Rectal smooth muscle tissue (tissue), 1 donor: ENCODE measurements around the gene FBXL17.

Source experiments
- H3K27ac ChIP-seq: one replicate; pipeline ENCODE4 v1.7.0; 2013; ENCODE audit warnings: low read depth, low read length, inconsistent platforms
- H3K27me3 ChIP-seq: one replicate; pipeline ENCODE4 v1.7.0; 2013; ENCODE audit warnings: low read length; ENCODE audit not compliant: control insufficient read depth, insufficient read depth
- H3K36me3 ChIP-seq: one replicate; pipeline ENCODE4 v1.7.0; 2013; ENCODE audit warnings: low read length; ENCODE audit not compliant: control insufficient read depth, insufficient read depth
- H3K4me1 ChIP-seq: one replicate; pipeline ENCODE4 v1.7.0; 2013; ENCODE audit warnings: low read length; ENCODE audit not compliant: control insufficient read depth, insufficient read depth
- H3K4me3 ChIP-seq: one replicate; pipeline ENCODE4 v1.7.0; 2013; ENCODE audit warnings: low read length
- H3K9ac ChIP-seq: one replicate; pipeline ENCODE4 v1.7.0; 2013; ENCODE audit warnings: low read length

Gene FBXL17

DNA sequence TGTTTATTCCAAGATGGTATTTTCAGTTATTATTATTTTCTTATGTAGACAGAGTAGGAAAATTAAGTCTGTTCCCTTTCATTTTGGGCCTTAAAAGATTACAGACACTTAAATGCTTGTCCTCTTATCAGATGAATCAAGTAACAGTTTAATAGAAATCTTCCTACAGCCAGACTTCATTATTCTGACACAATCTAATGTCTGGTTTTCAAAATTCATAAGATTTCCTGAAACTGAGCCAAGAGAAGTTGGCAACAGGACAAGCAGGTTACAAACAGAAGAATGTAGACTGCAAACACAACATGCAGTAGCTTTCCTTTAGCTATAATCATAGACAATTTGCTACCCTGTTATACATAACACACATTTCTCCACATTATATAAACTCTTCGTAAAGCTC lies 130.5 kb downstream of the FBXL17 start:
- H3K9ac ChIP-seq: no peak overlapping the region
- H3K4me1 ChIP-seq: peaks cover 7% of the 10 kb centered on the region
- no peaks in the 10 kb centered on the region for H3K36me3 ChIP-seq

DNA sequence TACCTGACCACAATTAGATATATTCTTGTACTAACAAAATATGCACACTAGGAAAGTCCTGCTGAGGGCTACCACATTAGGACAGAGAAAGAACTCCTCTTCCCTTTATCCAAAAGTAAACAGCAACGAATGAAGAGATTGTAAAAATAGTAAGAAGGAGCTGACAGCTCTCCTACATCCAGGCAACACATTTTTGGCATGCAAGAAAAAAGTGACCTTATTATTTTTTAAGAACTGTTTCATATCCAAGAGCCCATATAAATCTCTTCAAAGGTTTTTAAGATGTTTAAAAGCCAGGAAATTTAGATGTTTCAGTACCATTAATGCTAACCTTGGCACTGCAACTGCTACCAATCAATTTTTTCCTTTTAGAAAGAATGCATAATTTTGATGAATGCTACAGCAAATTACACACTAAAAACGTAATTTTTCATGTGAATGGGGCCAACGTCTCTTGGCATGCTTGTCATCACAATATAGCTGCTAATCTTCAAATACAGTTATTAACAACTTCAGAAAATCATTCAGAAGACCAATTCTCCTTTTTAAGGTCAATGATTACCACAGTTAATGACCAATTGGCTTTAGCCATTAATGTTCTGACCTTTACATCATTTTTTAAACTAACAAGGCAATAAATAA lies 132.0 kb downstream of the FBXL17 start:
- Histone ChIP-seq H3K27ac (no peak overlapping the region), H3K4me1 (peaks cover 7% of the 10 kb centered on the region), H3K4me3 (no peak overlapping the region), H3K36me3 (no peaks in the 10 kb centered on the region), H3K27me3 (no peaks in the 10 kb centered on the region), H3K9ac (no peak overlapping the region)

More for the DNA sequence above, 130.5 kb downstream of the FBXL17 start:
- no peaks in the 10 kb centered on the region for H3K27me3 ChIP-seq
- H3K27ac ChIP-seq: no peak overlapping the region
- no peak overlapping the region for H3K4me3 ChIP-seq

DNA sequence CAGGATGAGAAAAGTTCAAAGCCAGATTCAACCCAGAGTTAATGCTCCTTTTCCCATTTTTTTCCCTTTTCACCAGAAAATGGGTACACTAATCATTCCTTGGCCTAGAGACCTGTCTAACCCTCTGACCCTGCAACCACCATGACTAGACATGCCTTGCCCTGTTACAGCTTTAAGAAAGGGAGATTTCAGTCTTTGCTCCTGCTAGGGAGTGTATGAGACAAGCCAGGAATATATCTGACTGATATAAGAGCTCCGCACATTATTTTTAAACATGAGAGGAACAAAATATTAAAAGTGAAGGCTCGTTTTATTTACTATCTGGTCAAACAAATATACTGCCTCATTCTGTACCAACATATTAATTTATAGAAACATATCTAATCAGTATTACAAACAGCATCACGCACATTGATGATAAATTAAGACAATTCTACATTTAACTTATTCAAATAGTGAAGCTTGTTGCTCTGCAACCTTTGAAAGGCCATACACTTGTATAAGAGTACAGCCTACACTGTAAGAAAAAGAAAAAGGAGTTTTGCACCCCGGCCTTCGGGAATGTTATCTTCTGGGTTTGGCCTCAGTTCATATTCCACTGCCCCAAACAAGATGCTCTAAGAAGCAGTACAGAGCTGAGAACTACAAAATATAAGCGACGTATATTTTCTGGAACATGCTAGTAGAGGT lies 132.7 kb downstream of the FBXL17 start:
- H3K9ac ChIP-seq: no peak overlapping the region
- H3K4me1 ChIP-seq: peaks cover 7% of the 10 kb centered on the region
- H3K36me3 ChIP-seq: no peaks in the 10 kb centered on the region
- no peak overlapping the region for H3K27ac ChIP-seq
- H3K4me3 ChIP-seq: no peak overlapping the region
- H3K27me3 ChIP-seq: no peaks in the 10 kb centered on the region

DNA sequence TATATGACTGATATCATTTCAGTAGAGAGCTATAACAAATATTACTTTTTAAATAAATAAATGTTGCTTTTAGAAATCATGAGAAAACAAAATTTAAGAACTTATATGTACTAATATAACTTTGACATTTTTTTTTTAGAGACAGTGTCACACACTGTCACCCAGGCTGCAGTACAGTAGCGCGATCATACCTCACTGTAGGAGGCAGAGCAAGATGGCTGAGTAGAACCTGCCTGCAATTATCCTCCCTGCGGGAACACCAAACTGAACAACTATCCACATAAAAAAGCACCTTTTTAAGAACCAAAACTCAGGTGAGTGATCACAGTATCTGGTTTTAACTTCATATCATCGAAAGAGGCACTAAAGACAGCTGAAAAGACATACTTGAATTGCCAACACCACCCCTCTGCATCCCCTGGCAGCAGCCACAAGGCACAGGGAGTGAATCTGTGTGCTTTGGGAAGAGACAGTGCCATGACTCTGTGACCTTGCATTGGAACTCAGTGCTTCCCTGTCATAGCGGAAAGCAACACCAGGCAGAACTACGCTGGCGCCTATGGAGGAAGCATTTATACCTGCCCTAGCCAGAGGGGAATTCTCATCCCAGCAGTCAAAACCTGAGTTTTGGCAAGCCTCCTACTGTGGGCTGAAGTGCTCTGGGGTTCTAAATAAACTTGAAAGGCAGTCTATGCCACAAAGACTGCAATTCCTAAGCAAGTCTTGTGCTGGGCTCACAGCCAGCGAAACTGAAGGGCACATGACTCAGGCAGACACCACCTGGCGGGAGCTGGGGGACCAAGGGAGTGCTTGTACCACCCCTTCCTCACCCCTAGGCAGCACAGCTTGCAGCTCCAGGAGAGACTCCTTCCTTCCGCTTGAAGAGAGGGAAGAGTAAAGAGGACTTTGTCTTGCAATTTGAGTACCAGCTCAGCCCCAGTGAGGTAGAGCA lies 142.7 kb downstream of the FBXL17 start:
- no peaks in the 10 kb centered on the region for H3K27me3 ChIP-seq
- H3K27ac ChIP-seq: no peak overlapping the region
- H3K36me3 ChIP-seq: no peaks in the 10 kb centered on the region
- no peak overlapping the region for H3K4me3 ChIP-seq
- H3K4me1 ChIP-seq: no peaks in the 10 kb centered on the region
- no peak overlapping the region for H3K9ac ChIP-seq

DNA sequence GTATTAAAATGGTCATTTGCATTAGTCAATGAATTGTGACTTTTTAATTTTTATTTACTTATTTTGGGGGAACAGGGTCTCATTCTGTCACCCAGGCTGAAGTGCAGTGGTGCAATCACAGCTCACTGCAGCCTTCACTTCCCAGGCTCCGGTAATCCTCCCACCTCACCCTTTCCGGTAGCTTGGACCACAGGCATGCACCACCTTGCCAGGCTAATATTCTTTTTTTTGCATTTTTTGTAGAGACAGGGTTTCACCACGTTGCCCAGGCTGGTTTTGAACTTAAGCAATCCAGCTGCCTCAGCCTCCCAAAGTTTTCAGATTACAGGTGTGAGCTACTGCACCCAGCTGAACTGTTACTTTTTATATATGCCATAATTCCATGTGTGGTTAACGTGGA lies 143.4 kb downstream of the FBXL17 start:
- Histone ChIP-seq H3K9ac (no peak overlapping the region), H3K27me3 (no peaks in the 10 kb centered on the region), H3K27ac (no peak overlapping the region), H3K4me1 (no peaks in the 10 kb centered on the region), H3K36me3 (no peaks in the 10 kb centered on the region), H3K4me3 (no peak overlapping the region)

DNA sequence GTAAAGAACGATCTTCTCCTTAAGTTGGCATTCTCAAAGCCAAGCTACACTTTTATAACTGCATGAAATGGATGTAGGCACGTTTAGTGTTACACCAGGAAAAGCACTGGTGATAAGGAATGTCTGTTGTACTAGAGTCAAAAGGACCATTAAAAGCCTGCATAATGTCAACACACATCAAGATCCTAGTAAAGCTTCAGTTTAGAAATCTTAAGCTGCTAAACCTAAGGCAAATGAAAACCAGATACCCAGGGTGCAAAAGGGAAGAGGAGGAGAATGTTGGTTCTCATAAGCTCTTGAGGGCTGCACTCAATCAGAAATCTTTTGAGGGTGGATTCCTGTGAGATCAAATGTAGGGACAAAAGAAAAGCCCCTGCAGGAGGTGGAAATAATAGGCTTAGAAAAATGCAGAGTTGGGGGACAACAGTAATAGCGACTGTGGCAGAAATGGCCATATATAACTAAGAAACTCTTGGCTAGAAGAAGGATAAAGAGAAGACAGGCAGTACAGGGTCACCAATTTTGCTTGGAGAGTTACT lies 148.2 kb downstream of the FBXL17 start:
- H3K36me3 ChIP-seq: no peaks in the 10 kb centered on the region
- no peaks in the 10 kb centered on the region for H3K27me3 ChIP-seq
- no peaks in the 10 kb centered on the region for H3K4me1 ChIP-seq
- H3K27ac ChIP-seq: no peak overlapping the region
- H3K9ac ChIP-seq: no peak overlapping the region
- H3K4me3 ChIP-seq: no peak overlapping the region

DNA sequence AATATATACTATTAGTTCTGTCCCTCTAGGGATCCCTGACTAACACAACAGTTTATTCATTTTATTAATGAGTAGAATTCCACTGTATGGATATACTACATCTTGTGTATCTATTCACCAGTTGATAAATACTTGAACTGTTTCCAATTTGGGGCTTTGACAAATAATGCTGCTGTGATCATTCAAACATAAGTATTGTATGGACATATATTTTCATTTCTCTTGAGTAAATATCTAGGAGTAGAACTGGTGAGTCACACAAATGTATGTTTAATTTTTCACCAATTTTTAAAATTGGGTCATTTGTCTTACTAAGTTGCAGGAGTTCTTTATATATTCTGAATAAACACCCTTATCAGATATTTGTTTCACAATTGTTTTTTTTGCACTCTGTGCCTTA lies 149.1 kb downstream of the FBXL17 start:
- H3K36me3 ChIP-seq: no peaks in the 10 kb centered on the region
- no peak overlapping the region for H3K27ac ChIP-seq
- no peak overlapping the region for H3K4me3 ChIP-seq
- no peak overlapping the region for H3K9ac ChIP-seq
- H3K4me1 ChIP-seq: no peaks in the 10 kb centered on the region
- H3K27me3 ChIP-seq: no peaks in the 10 kb centered on the region

DNA sequence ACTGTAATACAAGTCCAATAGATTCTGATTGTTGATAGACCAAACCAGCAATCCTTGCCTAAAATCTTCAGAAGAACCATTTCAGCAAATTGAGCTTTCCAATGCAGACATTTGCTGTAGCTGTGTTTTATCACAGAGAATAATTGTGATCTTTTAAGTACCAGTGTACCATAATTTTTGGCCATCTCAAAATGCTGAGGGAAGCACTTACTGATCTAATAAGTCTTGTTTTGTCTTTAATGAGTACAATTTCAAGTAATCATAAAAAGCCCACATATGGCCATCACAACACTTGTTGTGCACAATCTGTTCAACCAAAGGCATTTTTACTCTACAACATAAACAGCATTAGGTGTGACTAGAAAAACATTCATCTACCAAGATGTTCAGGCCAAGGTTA lies 159.9 kb downstream of the FBXL17 start:
- Histone ChIP-seq H3K36me3 (no peaks in the 10 kb centered on the region), H3K27me3 (no peaks in the 10 kb centered on the region), H3K9ac (no peak overlapping the region), H3K27ac (no peak overlapping the region), H3K4me1 (no peaks in the 10 kb centered on the region), H3K4me3 (no peak overlapping the region)

DNA sequence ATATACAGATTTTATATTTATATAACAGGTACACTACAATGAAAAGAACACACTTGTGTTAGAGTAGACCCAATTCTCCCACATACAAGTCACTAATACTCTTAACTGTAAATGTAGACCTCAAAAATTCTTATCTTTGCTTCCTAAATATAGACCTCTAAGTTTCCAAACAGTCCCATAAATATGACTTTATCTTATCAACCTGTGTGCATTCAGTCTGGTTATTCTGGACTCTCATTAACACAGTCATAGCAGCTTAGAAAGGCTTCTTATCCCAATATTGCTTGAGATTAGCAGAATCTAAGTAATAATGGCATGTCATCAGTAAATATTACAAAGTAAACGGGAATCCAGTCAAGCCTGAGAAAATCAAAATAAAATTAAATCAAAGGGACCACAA lies 161.1 kb downstream of the FBXL17 start:
- H3K27me3 ChIP-seq: no peaks in the 10 kb centered on the region
- no peak overlapping the region for H3K9ac ChIP-seq
- H3K27ac ChIP-seq: no peak overlapping the region
- no peaks in the 10 kb centered on the region for H3K36me3 ChIP-seq
- H3K4me1 ChIP-seq: no peaks in the 10 kb centered on the region
- H3K4me3 ChIP-seq: no peak overlapping the region

DNA sequence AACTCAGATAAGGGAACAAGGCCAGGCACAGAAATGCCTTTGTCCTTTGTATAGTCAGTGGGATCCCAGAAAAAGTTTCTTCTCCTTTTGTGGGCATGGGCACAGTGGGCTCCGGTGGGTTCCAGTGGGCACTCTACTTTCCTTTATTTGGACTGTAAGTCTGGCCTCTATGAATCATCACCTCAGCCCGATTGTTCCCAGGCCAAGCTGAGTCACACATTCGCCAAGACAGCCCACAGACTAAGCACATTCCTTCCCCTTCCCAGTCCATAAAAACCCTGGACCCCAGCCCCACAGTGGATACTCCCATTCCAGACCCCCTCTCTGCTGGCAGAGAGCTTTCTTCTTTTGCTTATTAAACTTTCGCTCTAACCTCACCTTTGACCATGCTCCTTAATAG lies 165.0 kb downstream of the FBXL17 start:
- no peaks in the 10 kb centered on the region for H3K4me1 ChIP-seq
- H3K27me3 ChIP-seq: no peaks in the 10 kb centered on the region
- no peaks in the 10 kb centered on the region for H3K36me3 ChIP-seq
- no peak overlapping the region for H3K9ac ChIP-seq
- no peak overlapping the region for H3K4me3 ChIP-seq
- H3K27ac ChIP-seq: no peak overlapping the region

DNA sequence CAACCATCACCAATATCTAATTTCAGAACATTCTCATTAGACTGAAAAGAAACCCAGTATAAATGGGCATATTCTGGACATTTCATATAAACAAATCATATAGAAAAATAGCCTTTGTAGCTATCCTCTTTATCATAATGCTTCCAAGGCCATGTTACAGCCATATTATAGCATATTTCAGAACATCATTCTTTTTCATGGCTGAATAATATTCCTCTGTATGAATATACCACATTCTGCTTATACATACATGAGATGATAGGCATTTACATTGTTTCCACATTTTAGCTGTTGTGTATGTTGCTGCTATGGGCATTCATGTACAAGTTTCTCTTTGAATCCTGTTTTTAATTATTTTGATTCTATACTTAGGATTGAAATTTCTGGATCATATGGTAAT lies 167.0 kb downstream of the FBXL17 start:
- Histone ChIP-seq H3K27me3 (no peaks in the 10 kb centered on the region), H3K36me3 (no peaks in the 10 kb centered on the region), H3K27ac (no peak overlapping the region), H3K4me3 (no peak overlapping the region), H3K9ac (no peak overlapping the region), H3K4me1 (no peaks in the 10 kb centered on the region)

DNA sequence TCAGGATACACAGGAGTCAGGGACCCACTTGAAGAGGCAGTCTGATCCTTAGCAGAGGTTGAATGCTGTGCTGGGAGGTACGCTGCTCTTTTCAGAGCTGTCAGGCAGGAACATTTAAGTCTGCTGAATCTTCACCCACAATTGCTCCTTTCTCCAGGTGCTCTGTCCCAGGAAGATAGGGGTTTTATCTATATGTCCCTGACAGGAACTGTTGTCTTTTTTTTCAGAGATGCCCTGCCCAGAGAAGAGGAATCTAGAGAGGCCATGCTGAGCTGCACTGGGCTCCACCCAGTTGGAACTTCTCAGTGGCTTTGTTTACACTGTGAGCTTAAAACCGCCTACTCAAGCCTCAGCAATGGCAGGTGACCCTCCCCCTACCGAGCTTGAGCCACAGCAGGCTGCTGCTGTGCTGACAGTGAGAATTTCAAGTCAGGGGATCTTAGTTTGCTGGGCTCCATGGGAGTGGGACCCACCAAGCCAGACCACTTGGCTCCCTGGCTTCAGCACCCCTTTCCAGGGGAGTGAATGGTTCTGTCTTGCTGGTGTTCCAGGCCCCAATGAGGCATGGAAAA lies 169.0 kb downstream of the FBXL17 start:
- Histone ChIP-seq H3K27me3 (no peaks in the 10 kb centered on the region), H3K4me1 (no peaks in the 10 kb centered on the region), H3K36me3 (no peaks in the 10 kb centered on the region), H3K27ac (no peak overlapping the region), H3K9ac (no peak overlapping the region), H3K4me3 (no peak overlapping the region)
